K562 (cell line): ENCODE measurements around the gene YBX2. TPM values are rescaled to one million over a fixed set of nuclear protein-coding genes. Genes with fewer than 3 reads are reported as not detected.
A peak's percentile ranks its signal among the peaks of the same experiment; 100 is the strongest.

ENCODE experiments used
- ARID3B ChIP-seq: fragments of 250-450 bp; sonication (Bioruptor Pico); IDR thresholded peaks from 2 replicates; pipeline ENCODE4 v1.4.0; 2020; ENCODE audit warnings: borderline replicate concordance
- EHMT2 ChIP-seq: fragments of 450-650 bp; IDR thresholded peaks from 2 replicates; pipeline ENCODE4 v1.6.1; 2018; ENCODE audit warnings: antibody characterized with exemption
- GTF2E2 ChIP-seq: fragments of 200-800 bp; sonication (Bioruptor generic); IDR thresholded peaks from 2 replicates; pipeline ENCODE4 v1.6.1; 2016; ENCODE audit warnings: missing genetic modification characterization, missing compliant biosample characterization
- JUN ChIP-seq, 2 experiments: sonication (generic) in 1 of 2; formaldehyde crosslinking in 1 of 2; IDR thresholded peaks; 2 replicates each; pipeline versions ENCODE4 v1.6.1 to v1.8.0; 2012 to 2022; ENCODE audit warnings: borderline replicate concordance in 2 of 2, mild to moderate bottlenecking in 2 of 2, improper control_type of control experiment in 1 of 2, low read depth in 1 of 2, low read length in 1 of 2, missing genetic modification reagents in 1 of 2
- JUND ChIP-seq, 2 experiments: IDR thresholded peaks; 2 replicates in 1 of 2; 3 replicates in 1 of 2; pipeline ENCODE4 v1.6.1; 2011; ENCODE audit warnings: borderline replicate concordance in 2 of 2, low read depth in 2 of 2, low read length in 2 of 2, improper control_type of control experiment in 1 of 2, missing biosample characterization in 1 of 2, missing genetic modification characterization in 1 of 2, missing genetic modification reagents in 1 of 2
- L3MBTL2 ChIP-seq: fragments of 450-650 bp; IDR thresholded peaks from 2 replicates; pipeline ENCODE4 v1.6.1; 2016; ENCODE audit warnings: mild to moderate bottlenecking, moderate library complexity
- MTA3 ChIP-seq: fragments of 450-650 bp; formaldehyde crosslinking; IDR thresholded peaks from 2 replicates; pipeline ENCODE4 v1.6.1; 2017; ENCODE audit warnings: mild to moderate bottlenecking, borderline replicate concordance
- POLR2AphosphoS5 ChIP-seq: IDR thresholded peaks from 2 replicates; pipeline ENCODE4 v1.6.1; 2011; ENCODE audit warnings: mild to moderate bottlenecking, low read depth, low read length, moderate library complexity; ENCODE audit not compliant: control insufficient read depth, insufficient read depth
- TARDBP ChIP-seq: fragments of 450-650 bp; IDR thresholded peaks from 2 replicates; pipeline ENCODE4 v1.6.1; 2016
- ZNF133 ChIP-seq: fragments of 250-450 bp; sonication (Bioruptor Pico); IDR thresholded peaks from 2 replicates; pipeline ENCODE4 v1.4.0; 2020; ENCODE audit warnings: mild to moderate bottlenecking
- ZNF644 ChIP-seq: fragments of 200-800 bp; sonication (Bioruptor generic); IDR thresholded peaks from 2 replicates; pipeline ENCODE4 v1.6.1; 2016; ENCODE audit warnings: low read depth, missing genetic modification characterization, missing compliant biosample characterization
- polyA plus RNA-seq, 8 experiments: library from polyadenylated mRNA; depleted of rRNA in 4 of 8; stranded (reverse) in 5 of 8; unstranded in 3 of 8; fragments of >200 nt; fragmentation: Nextera tagmentation in 2 of 8; fragmentation: Illumina TruSeq in 1 of 8; extraction: Ambion mirVana in 2 of 8; extraction: Trizol in 1 of 8; gene quantifications; 2 replicates each; pipeline versions ENCODE4 v1.2.1 to v1.2.3, GENCODE V29; 2011 to 2014; ENCODE audit warnings: inconsistent platforms in 1 of 8, missing spikeins in 1 of 8
- total RNA-seq, 7 experiments: library from RNA; depleted of rRNA in 6 of 7; stranded (reverse); fragments of >200 nt in 6 of 7; fragmentation: Illumina TruSeq in 2 of 7; extraction: Trizol in 2 of 7; gene quantifications; 2 replicates each; pipeline versions ENCODE4 v1.2.1 to v1.2.3, GENCODE V29; 2011 to 2021; ENCODE audit warnings: low replicate concordance in 1 of 7
- TF ChIP-seq, protein P1 (sequence below): fragments of 200-800 bp; sonication (Bioruptor generic); IDR thresholded peaks from 2 replicates; pipeline ENCODE4 v1.6.1; 2016; ENCODE audit warnings: missing genetic modification characterization, missing compliant biosample characterization
- TF ChIP-seq, protein P2 (sequence below): fragments of 250-450 bp; sonication (Bioruptor Pico); IDR thresholded peaks from 2 replicates; pipeline ENCODE4 v1.4.0; 2020; ENCODE audit warnings: mild to moderate bottlenecking
- TF ChIP-seq, protein P3 (sequence below), 2 experiments: IDR thresholded peaks; 2 replicates each; pipeline ENCODE4 v1.6.1; 2011; ENCODE audit warnings: borderline replicate concordance in 1 of 2, control low read depth in 1 of 2, low read depth in 1 of 2, low read length in 1 of 2, mild to moderate bottlenecking in 1 of 2, mixed read lengths in 1 of 2, moderate library complexity in 1 of 2; ENCODE audit not compliant: insufficient read depth in 1 of 2, insufficient read length in 1 of 2, poor library complexity in 1 of 2, severe bottlenecking in 1 of 2; ENCODE audit errors: extremely low read depth in 1 of 2

YBX2 gene
- total and polyA plus RNA-seq, 9 of the 15 experiments (the other 6 are each of a cell fraction or from before 2014, with no cell fraction given): 0.03 to 0.59 (median 0.27) TPM; not detected in 6

DNA sequence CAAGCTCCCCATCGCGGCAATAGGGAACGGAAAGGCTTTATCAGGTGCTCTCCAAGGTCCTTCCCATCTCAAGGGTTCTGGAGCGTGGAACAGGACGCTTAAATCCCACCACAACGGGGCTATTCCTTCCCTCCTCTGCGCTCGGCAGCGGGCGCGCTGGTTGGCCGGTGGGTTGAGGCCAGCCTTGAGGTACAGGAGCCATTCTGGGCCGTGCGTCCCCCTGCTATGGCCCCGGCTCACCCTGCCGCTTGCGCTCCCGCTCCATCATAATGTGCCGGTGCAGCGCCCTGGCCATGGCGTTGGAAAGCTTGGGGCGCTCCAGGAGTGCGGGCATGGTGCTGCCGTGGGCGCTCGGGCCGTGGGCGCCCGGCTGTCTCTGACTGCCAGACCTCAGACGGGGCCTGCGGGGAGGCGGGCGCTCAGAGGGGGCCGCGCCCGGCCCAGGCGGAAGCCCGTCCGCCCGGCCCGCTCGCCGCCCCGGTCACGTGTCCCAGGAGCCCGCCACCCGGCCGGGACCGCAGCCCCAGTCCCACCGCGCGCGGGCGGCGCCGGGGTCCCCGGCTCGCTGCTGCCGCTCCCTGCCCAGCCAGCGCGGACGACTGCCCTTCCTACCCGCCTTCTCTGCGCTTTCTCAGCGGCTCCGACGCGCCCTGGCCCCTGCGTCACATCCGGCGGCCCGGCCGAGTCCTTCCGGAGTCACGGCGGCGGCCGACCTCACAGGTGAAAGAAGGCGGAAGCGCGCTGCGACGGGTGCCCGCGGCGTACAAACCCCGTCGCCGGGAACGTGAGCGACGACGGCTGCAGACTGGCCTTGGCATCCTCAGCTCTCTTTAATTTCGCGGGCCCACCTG, 20.5 kb upstream of the YBX2 start, which contains the start of gene GPS2 (continued):
- TF ChIP-seq, protein P1, sequence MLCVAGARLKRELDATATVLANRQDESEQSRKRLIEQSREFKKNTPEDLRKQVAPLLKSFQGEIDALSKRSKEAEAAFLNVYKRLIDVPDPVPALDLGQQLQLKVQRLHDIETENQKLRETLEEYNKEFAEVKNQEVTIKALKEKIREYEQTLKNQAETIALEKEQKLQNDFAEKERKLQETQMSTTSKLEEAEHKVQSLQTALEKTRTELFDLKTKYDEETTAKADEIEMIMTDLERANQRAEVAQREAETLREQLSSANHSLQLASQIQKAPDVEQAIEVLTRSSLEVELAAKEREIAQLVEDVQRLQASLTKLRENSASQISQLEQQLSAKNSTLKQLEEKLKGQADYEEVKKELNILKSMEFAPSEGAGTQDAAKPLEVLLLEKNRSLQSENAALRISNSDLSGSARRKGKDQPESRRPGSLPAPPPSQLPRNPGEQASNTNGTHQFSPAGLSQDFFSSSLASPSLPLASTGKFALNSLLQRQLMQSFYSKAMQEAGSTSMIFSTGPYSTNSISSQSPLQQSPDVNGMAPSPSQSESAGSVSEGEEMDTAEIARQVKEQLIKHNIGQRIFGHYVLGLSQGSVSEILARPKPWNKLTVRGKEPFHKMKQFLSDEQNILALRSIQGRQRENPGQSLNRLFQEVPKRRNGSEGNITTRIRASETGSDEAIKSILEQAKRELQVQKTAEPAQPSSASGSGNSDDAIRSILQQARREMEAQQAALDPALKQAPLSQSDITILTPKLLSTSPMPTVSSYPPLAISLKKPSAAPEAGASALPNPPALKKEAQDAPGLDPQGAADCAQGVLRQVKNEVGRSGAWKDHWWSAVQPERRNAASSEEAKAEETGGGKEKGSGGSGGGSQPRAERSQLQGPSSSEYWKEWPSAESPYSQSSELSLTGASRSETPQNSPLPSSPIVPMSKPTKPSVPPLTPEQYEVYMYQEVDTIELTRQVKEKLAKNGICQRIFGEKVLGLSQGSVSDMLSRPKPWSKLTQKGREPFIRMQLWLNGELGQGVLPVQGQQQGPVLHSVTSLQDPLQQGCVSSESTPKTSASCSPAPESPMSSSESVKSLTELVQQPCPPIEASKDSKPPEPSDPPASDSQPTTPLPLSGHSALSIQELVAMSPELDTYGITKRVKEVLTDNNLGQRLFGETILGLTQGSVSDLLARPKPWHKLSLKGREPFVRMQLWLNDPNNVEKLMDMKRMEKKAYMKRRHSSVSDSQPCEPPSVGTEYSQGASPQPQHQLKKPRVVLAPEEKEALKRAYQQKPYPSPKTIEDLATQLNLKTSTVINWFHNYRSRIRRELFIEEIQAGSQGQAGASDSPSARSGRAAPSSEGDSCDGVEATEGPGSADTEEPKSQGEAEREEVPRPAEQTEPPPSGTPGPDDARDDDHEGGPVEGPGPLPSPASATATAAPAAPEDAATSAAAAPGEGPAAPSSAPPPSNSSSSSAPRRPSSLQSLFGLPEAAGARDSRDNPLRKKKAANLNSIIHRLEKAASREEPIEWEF (CRISPR knock-in tag): no peak
- TF ChIP-seq POLR2AphosphoS5 (peak; percentile 38; the same call in 1 of the 2 replicates), MTA3 (peak; percentile 97), JUND (IDR thresholded peaks at IDR 0.05; ENCODE audit: borderline replicate concordance, low read depth, low read length) (peak; percentile 34; the same call in 1 of the 2 replicates), JUND (tag; IDR thresholded peaks at IDR 0.05; ENCODE audit: borderline replicate concordance, low read depth, low read length) (no peak; the same call in 2 of the 3 replicates), ARID3B (CRISPR knock-in tag) (no peak), JUN (IDR thresholded peaks at IDR 0.05; ENCODE audit: borderline replicate concordance, low read depth, low read length) (no peak), JUN (CRISPR knock-in tag; IDR thresholded peaks at IDR 0.05; ENCODE audit: borderline replicate concordance) (no peak), ZNF644 (tag) (no peak), TARDBP (0 out of 2 replicates have a peak, but pooled peaks have one; percentile 25), ZNF133 (CRISPR knock-in tag) (no peak), EHMT2 (peak; percentile 92), GTF2E2 (no peak), L3MBTL2 (peak; percentile 48; the same call in 1 of the 2 replicates)
- TF ChIP-seq, protein P2, sequence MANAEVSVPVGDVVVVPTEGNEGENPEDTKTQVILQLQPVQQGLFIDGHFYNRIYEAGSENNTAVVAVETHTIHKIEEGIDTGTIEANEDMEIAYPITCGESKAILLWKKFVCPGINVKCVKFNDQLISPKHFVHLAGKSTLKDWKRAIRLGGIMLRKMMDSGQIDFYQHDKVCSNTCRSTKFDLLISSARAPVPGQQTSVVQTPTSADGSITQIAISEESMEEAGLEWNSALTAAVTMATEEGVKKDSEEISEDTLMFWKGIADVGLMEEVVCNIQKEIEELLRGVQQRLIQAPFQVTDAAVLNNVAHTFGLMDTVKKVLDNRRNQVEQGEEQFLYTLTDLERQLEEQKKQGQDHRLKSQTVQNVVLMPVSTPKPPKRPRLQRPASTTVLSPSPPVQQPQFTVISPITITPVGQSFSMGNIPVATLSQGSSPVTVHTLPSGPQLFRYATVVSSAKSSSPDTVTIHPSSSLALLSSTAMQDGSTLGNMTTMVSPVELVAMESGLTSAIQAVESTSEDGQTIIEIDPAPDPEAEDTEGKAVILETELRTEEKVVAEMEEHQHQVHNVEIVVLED (CRISPR knock-in tag): peak; percentile 65
- TF ChIP-seq, protein P3, sequence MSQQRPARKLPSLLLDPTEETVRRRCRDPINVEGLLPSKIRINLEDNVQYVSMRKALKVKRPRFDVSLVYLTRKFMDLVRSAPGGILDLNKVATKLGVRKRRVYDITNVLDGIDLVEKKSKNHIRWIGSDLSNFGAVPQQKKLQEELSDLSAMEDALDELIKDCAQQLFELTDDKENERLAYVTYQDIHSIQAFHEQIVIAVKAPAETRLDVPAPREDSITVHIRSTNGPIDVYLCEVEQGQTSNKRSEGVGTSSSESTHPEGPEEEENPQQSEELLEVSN (IDR thresholded peaks at IDR 0.05; ENCODE audit: borderline replicate concordance in 1 of 2, extremely low read depth in 1 of 2, insufficient read depth in 1 of 2, insufficient read length in 1 of 2, low read depth in 1 of 2, low read length in 1 of 2, poor library complexity in 1 of 2, severe bottlenecking in 1 of 2): peak in 1 of 2 experiments; percentile 47
